Kidney (tissue), 14 donors: ENCODE results near the gene EPS8L3. TPM values are rescaled to one million over a fixed set of nuclear protein-coding genes. Genes with fewer than 3 reads are reported as not detected.

Experiments
- DNase-seq, 5 donors: peaks; one replicate each; pipeline ENCODE4 v3.0.0-alpha.2; 2013 to 2020
- FAIRE-seq: peaks from 2 replicates; lab custom pipeline; 2012; peaks lifted over from hg19 to GRCh38; lab: Jason Lieb, UNC
- H3K27ac ChIP-seq, 2 donors: one replicate each; pipeline ENCODE4 v1.7.0; 2013; ENCODE audit warnings: low read depth in 2 of 2, low read length in 2 of 2, inconsistent platforms in 1 of 2
- H3K27me3 ChIP-seq: one replicate; pipeline ENCODE4 v1.7.1; 2013; ENCODE audit warnings: low read length, inconsistent platforms; ENCODE audit not compliant: control insufficient read depth, insufficient read depth
- H3K36me3 ChIP-seq, 3 donors: one replicate each; pipeline versions ENCODE4 v1.7.0 to v1.7.1; 2013; ENCODE audit warnings: low read length in 3 of 3, control low read depth in 1 of 3, inconsistent platforms in 1 of 3; ENCODE audit not compliant: insufficient read depth in 3 of 3, control insufficient read depth in 2 of 3
- H3K4me1 ChIP-seq, 3 donors: one replicate each; pipeline versions ENCODE4 v1.7.0 to v1.7.1; 2013; ENCODE audit warnings: low read length in 3 of 3, inconsistent platforms in 1 of 3, low read depth in 1 of 3; ENCODE audit not compliant: control insufficient read depth in 2 of 3, insufficient read depth in 2 of 3
- H3K4me3 ChIP-seq, 3 donors: one replicate each; pipeline versions ENCODE4 v1.7.0 to v1.8.1; 2013; ENCODE audit warnings: low read length in 3 of 3, control low read depth in 1 of 3, inconsistent platforms in 1 of 3
- H3K9ac ChIP-seq, 3 donors: one replicate each; pipeline versions ENCODE4 v1.7.0 to v1.7.1; 2013; ENCODE audit warnings: low read length in 3 of 3, control low read depth in 1 of 3, inconsistent platforms in 1 of 3
- H3K9me3 ChIP-seq, 3 donors: one replicate each; pipeline versions ENCODE4 v1.7.0 to v1.7.1; 2013; ENCODE audit warnings: low read length in 3 of 3, control low read depth in 1 of 3, inconsistent platforms in 1 of 3; ENCODE audit not compliant: control insufficient read depth in 2 of 3, insufficient read depth in 1 of 3
- intact Hi-C: fragments of 100-400 bp; cut with DNase I; formaldehyde crosslinking; loops from one replicate; pipeline ENCODE4 v1.11.1; 2022
- polyA plus RNA-seq: library from polyadenylated mRNA; stranded (reverse); fragments of 350-450 nt; fragmentation: Illumina TruSeq; extraction: RNeasy Lipid Tissue Mini Kit (QIAGEN cat#74804); gene quantifications from one replicate; pipeline ENCODE4 v1.2.3, GENCODE V29; 2014; ENCODE audit warnings: low read depth, low replicate concordance; ENCODE audit not compliant: insufficient read depth
- total RNA-seq: library from RNA; stranded (reverse); fragmentation: NEBNext Ultra II Directional; extraction: Animal tissue kit (Norgen Biotek cat#: 25700); gene quantifications from one replicate; pipeline ENCODE4 v1.2.1, GENCODE V29; 2021
- TF ChIP-seq, protein P1 (sequence below): IDR thresholded peaks from 3 replicates; pipeline ENCODE4 v1.5.1; 2012; ENCODE audit warnings: mild to moderate bottlenecking, moderate library complexity, borderline replicate concordance; ENCODE audit not compliant: insufficient read depth; ENCODE audit errors: extremely low read depth
- donor health status: control.
- donor health status: control.
- donor health status: control.
- donor health status: control.
- donor health status: control.
- donor health status: DM: yes; HTN: yes; CAD: no.
- donor health status: Normal renal cell carcinoma (clear cell type).

Gene EPS8L3
- total and polyA plus RNA-seq, 2 donors from 2014 or later: 1.8 TPM; not detected in 1

GRCh38 chr1:109716570-109717090 lies 47.1 kb downstream of the EPS8L3 start:
- intact Hi-C loops: no loop called here
- Histone ChIP-seq H3K4me1 (no peaks in the 10 kb centered on the region), H3K9ac (no peak overlapping the region), H3K27me3 (no peaks in the 10 kb centered on the region), H3K27ac (no peak overlapping the region), H3K4me3 (no peak overlapping the region), H3K36me3 (no peaks in the 10 kb centered on the region), H3K9me3 (no peaks in the 10 kb centered on the region)
- DNase-seq (no peak), FAIRE-seq (no peak)
- TF ChIP-seq, protein P1, sequence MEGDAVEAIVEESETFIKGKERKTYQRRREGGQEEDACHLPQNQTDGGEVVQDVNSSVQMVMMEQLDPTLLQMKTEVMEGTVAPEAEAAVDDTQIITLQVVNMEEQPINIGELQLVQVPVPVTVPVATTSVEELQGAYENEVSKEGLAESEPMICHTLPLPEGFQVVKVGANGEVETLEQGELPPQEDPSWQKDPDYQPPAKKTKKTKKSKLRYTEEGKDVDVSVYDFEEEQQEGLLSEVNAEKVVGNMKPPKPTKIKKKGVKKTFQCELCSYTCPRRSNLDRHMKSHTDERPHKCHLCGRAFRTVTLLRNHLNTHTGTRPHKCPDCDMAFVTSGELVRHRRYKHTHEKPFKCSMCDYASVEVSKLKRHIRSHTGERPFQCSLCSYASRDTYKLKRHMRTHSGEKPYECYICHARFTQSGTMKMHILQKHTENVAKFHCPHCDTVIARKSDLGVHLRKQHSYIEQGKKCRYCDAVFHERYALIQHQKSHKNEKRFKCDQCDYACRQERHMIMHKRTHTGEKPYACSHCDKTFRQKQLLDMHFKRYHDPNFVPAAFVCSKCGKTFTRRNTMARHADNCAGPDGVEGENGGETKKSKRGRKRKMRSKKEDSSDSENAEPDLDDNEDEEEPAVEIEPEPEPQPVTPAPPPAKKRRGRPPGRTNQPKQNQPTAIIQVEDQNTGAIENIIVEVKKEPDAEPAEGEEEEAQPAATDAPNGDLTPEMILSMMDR: no peak

DNA sequence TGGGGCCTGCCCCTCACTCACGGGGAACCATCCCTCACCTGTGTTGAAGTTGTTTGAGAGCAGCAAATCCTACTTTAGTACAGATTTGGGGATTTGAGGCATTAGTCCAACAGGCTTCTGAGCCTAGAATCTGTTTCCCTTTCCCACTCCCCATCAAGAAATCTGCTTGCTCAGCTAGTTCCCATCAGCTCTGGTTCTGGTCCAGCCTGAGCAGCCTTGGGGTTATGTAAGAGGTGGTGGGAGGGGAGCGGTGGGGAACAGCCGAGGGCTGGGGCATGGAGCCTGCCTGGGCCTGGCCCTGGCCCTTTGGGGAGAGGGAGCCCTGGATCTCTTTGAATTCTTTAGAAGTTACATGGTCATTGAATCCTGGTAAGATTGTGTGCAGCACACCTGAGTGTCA lies 47.6 kb downstream of the EPS8L3 start:
- H3K27ac ChIP-seq: no peak overlapping the region
- H3K9me3 ChIP-seq: no peaks in the 10 kb centered on the region
- no peak for DNase-seq
- FAIRE-seq: no peak
- TF ChIP-seq, protein P1: no peak
- H3K9ac ChIP-seq: no peak overlapping the region
- no peaks in the 10 kb centered on the region for H3K36me3 ChIP-seq
- intact Hi-C loops: no loop called here
- H3K4me1 ChIP-seq: no peaks in the 10 kb centered on the region
- H3K4me3 ChIP-seq: no peak overlapping the region
- H3K27me3 ChIP-seq: no peaks in the 10 kb centered on the region

- Histone ChIP-seq H3K27ac (no peak overlapping the region), H3K27me3 (no peaks in the 10 kb centered on the region), H3K9ac (no peak overlapping the region), H3K9me3 (no peaks in the 10 kb centered on the region), H3K36me3 (no peaks in the 10 kb centered on the region), H3K4me1 (no peaks in the 10 kb centered on the region), H3K4me3 (no peak overlapping the region)
- intact Hi-C loops: no loop called here
- FAIRE-seq (no peak), DNase-seq (no peak)
- TF ChIP-seq, protein P1: no peak
Observed at GRCh38 chr1:109714661-109715372, 48.9 kb downstream of the EPS8L3 start.
